CD4-positive, CD25-positive, alpha-beta regulatory T cell (primary cell): ENCODE data around the gene RPL22L1. TPM values are rescaled to one million over a fixed set of nuclear protein-coding genes. Genes with fewer than 3 reads are reported as not detected.
"Not testable (repeated sequence)": the region's sequence is repeated elsewhere in the genome, so short reads cannot be mapped to it uniquely, and the experiment has no call there.

Experiments
- ATAC-seq, 2 donors: fragments of 150-1000 bp; cut with Tn5 transposase; one replicate each; pipeline ENCODE4 v1.10.0; 2021; ENCODE audit warnings: low read depth in 2 of 2, moderate number of reproducible peaks in 2 of 2, moderate library complexity in 1 of 2
- DNase-seq, 3 donors: peaks; one replicate each; pipeline versions ENCODE4 v3.0.0 to v3.0.0-alpha.2; 2012 to 2022; ENCODE audit warnings: mixed read lengths in 1 of 3
- H3K27ac ChIP-seq: one replicate; pipeline ENCODE4 v1.7.0; 2013; ENCODE audit warnings: mild to moderate bottlenecking, low read length; ENCODE audit not compliant: insufficient read depth, poor library complexity, severe bottlenecking
- H3K27me3 ChIP-seq: one replicate; pipeline ENCODE4 v1.7.0; 2013; ENCODE audit warnings: low read length; ENCODE audit not compliant: control insufficient read depth, insufficient read depth
- H3K36me3 ChIP-seq: one replicate; pipeline ENCODE4 v1.7.0; 2013; ENCODE audit warnings: mild to moderate bottlenecking, low read length, moderate library complexity; ENCODE audit not compliant: control insufficient read depth, insufficient read depth
- H3K4me1 ChIP-seq: 2 replicates; pipeline ENCODE4 v1.7.0; 2013; ENCODE audit warnings: mild to moderate bottlenecking, low read length; ENCODE audit not compliant: insufficient read depth, control insufficient read depth, poor library complexity, severe bottlenecking
- H3K4me3 ChIP-seq: one replicate; pipeline ENCODE4 v1.7.0; 2013; ENCODE audit warnings: low read depth, mild to moderate bottlenecking, low read length, moderate library complexity
- H3K9me3 ChIP-seq, 2 experiments: 1 replicate in 1 of 2; 2 replicates in 1 of 2; pipeline ENCODE4 v1.7.0; 2013; ENCODE audit warnings: low read length in 2 of 2, mild to moderate bottlenecking in 1 of 2, moderate library complexity in 1 of 2; ENCODE audit not compliant: control insufficient read depth in 2 of 2
- H3K27ac Mint-ChIP-seq, 3 donors: one replicate each; pipeline ENCODE4 v1.8.0; 2020 to 2022; ENCODE audit warnings: mild to moderate bottlenecking in 3 of 3, mixed read lengths in 3 of 3, moderate library complexity in 2 of 3
- H3K27me3 Mint-ChIP-seq: one replicate; pipeline ENCODE4 v1.8.0; 2022; ENCODE audit warnings: mild to moderate bottlenecking, mixed read lengths
- H3K36me3 Mint-ChIP-seq: one replicate; pipeline ENCODE4 v1.8.0; 2020; ENCODE audit warnings: mixed read lengths
- H3K4me1 Mint-ChIP-seq, 4 donors: one replicate each; pipeline ENCODE4 v1.8.0; 2020 to 2022; ENCODE audit warnings: mixed read lengths in 4 of 4, mild to moderate bottlenecking in 1 of 4
- H3K4me3 Mint-ChIP-seq, 4 donors: one replicate each; pipeline ENCODE4 v1.8.0; 2020 to 2022; ENCODE audit warnings: mild to moderate bottlenecking in 4 of 4, mixed read lengths in 4 of 4, moderate library complexity in 3 of 4
- H3K9me3 Mint-ChIP-seq, 7 donors: one replicate each; pipeline ENCODE4 v1.8.0; 2020 to 2022; ENCODE audit warnings: mixed read lengths in 7 of 7, mild to moderate bottlenecking in 3 of 7, moderate library complexity in 2 of 7
- polyA plus RNA-seq, 4 donors: library from polyadenylated mRNA; unstranded; fragments of 300-500 nt; fragmentation: Illumina TruSeq; gene quantifications; one replicate each; pipeline ENCODE4 v1.2.3, GENCODE V29; 2021
- total RNA-seq: library from RNA; stranded (reverse); gene quantifications from one replicate; pipeline ENCODE4 v1.2.3, GENCODE V29; 2022

Gene RPL22L1
- total and polyA plus RNA-seq, 5 donors from 2014 or later = 25.5 to 48.4 (median 43.6) TPM

- H3K36me3 ChIP-seq = not testable (repeated sequence)
These were observed 52.5 kb downstream of the RPL22L1 start for GRCh38 chr3:170817471-170817870.

DNA sequence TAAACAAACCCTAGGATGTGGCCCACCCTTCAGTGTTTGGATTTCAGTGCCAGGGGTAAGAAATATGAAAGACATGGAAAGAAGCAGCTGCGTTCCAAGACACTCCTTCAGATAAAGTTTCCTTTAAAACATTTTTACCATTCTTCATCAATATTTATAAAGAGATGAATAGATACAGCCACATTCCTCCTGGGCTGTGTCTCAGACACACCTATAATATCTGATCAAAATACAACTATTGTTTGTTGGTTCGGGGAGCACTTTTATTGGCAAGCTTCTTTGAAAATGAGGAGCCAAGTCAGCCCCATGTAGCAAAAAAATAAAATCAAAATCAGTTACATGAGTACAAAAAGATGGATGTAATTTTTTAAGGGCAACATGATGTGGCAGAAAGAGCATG is 53.2 kb downstream of the RPL22L1 start:
- no peak for ATAC-seq
- no peaks in the 10 kb centered on the region for H3K27me3 ChIP-seq
- no peaks in the 10 kb centered on the region for H3K4me1 ChIP-seq
- no peak overlapping the region for H3K27ac ChIP-seq
- Mint-ChIP-seq H3K4me1 (no peaks in the 10 kb centered on the region), H3K9me3 (no peaks in the 10 kb centered on the region), H3K36me3 (no peaks in the 10 kb centered on the region), H3K4me3 (no peak overlapping the region), H3K27me3 (peaks cover 21% of the 10 kb centered on the region), H3K27ac (no peak overlapping the region)
- no peak for DNase-seq
- no peaks in the 10 kb centered on the region for H3K36me3 ChIP-seq
- H3K4me3 ChIP-seq = no peak overlapping the region
- no peaks in the 10 kb centered on the region for H3K9me3 ChIP-seq

More at GRCh38 chr3:170817471-170817870, 52.5 kb downstream of the RPL22L1 start:
- not testable (repeated sequence) for H3K4me1 Mint-ChIP-seq, H3K4me1 ChIP-seq, H3K9me3 Mint-ChIP-seq, H3K4me3 Mint-ChIP-seq, H3K9me3 ChIP-seq, DNase-seq, H3K27me3 ChIP-seq, H3K36me3 Mint-ChIP-seq, H3K4me3 ChIP-seq, H3K27ac ChIP-seq, ATAC-seq, H3K27ac Mint-ChIP-seq
- H3K27me3 Mint-ChIP-seq = peaks cover 21% of the 10 kb centered on the region

GRCh38 chr3:170816341-170816740 is 53.7 kb downstream of the RPL22L1 start:
- Histone ChIP-seq H3K4me3 (no peak overlapping the region), H3K27me3 (no peaks in the 10 kb centered on the region), H3K9me3 (no peaks in the 10 kb centered on the region), H3K27ac (no peak overlapping the region), H3K4me1 (no peaks in the 10 kb centered on the region), H3K36me3 (no peaks in the 10 kb centered on the region)
- no peak for DNase-seq
- Mint-ChIP-seq H3K4me1 (no peaks in the 10 kb centered on the region), H3K9me3 (no peaks in the 10 kb centered on the region), H3K27me3 (peaks cover 21% of the 10 kb centered on the region), H3K4me3 (no peak overlapping the region), H3K36me3 (no peaks in the 10 kb centered on the region), H3K27ac (no peak overlapping the region)
- ATAC-seq = no peak

DNA sequence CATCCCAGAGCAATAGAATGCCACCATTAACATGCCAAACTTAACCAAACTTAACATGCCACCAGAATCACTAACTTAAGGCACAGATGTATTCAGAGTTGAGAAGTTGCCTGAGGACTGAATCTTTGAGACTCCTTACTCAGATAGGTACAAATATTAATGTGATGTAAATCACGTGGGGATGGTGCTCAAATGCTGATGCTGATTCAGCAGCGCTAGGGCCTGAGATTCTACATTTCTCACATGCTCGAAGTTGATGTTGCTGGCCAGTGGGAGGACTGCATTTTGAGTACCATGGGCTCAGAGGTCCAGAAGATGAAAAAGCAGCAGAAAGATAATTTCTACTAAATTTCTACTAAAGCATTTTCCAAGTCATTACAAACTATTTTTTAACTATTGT is 54.1 kb downstream of the RPL22L1 start:
- no peak for DNase-seq
- Mint-ChIP-seq H3K27me3 (peaks cover 18% of the 10 kb centered on the region), H3K4me1 (no peaks in the 10 kb centered on the region), H3K27ac (no peak overlapping the region), H3K36me3 (no peaks in the 10 kb centered on the region), H3K4me3 (no peak overlapping the region), H3K9me3 (no peaks in the 10 kb centered on the region)
- no peak overlapping the region for H3K4me3 ChIP-seq
- H3K27ac ChIP-seq = no peak overlapping the region
- H3K9me3 ChIP-seq = no peaks in the 10 kb centered on the region
- no peaks in the 10 kb centered on the region for H3K36me3 ChIP-seq
- no peaks in the 10 kb centered on the region for H3K4me1 ChIP-seq
- ATAC-seq = no peak
- H3K27me3 ChIP-seq = no peaks in the 10 kb centered on the region

DNA sequence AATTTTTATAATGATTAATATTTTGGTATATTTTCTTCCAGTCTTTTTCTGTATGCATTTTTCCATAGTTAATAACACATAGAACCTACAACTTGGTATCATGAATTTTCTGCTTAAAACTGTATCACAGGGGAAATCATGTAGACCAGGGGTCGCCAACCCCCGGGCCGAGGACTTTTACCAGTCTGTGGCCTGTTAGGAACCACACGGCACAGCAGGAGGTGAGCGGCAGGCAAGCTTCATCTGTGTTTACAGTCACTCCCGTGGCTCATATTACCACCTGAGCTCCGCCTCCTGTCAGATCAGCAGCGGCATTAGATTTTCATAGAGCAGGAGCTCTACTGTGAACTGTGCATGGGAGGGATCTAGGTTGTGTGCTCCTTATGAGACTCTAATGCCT is 54.7 kb downstream of the RPL22L1 start:
- Histone ChIP-seq H3K9me3 (no peaks in the 10 kb centered on the region), H3K27ac (no peak overlapping the region), H3K36me3 (no peaks in the 10 kb centered on the region), H3K4me3 (no peak overlapping the region), H3K4me1 (no peaks in the 10 kb centered on the region), H3K27me3 (no peaks in the 10 kb centered on the region)
- Mint-ChIP-seq H3K9me3 (no peaks in the 10 kb centered on the region), H3K36me3 (no peaks in the 10 kb centered on the region), H3K4me1 (no peaks in the 10 kb centered on the region), H3K4me3 (no peak overlapping the region), H3K27me3 (peaks cover 14% of the 10 kb centered on the region), H3K27ac (no peak overlapping the region)
- DNase-seq (no peak), ATAC-seq (no peak)

Other genes starting within 250 kb of the RPL22L1 start
- 12.8 TPM for gene EIF5A2, start 38.4 kb upstream of the RPL22L1 start, total RNA-seq
- gene EIF5A2, start 38.4 kb upstream of the RPL22L1 start, polyA plus RNA-seq = 10 to 100 TPM in 3 of 4 donors, 1 to 10 TPM in 1; 8.0 to 22.1 (median 14.5) TPM
- not detected for gene SLC2A2, start 156.5 kb upstream of the RPL22L1 start, total RNA-seq
- not detected for gene SLC2A2, start 156.5 kb upstream of the RPL22L1 start, polyA plus RNA-seq